Testis (tissue), 2 donors: ENCODE results near the gene OR10A5.

Experiments used
- POLR2A ChIP-seq: fragments of 450-650 bp; IDR thresholded peaks from one replicate; pipeline ENCODE4 v1.6.1; 2017; ENCODE audit warnings: antibody characterized with exemption, mild to moderate bottlenecking, moderate library complexity
- TF ChIP-seq, protein P1 (sequence below), 3 experiments: fragments of 450-650 bp in 2 of 3; fragments of 200-600 bp in 1 of 3; sonication (generic) in 1 of 3; IDR thresholded peaks; one replicate each; pipeline ENCODE4 v1.5.1; 2016 to 2019; ENCODE audit warnings: antibody characterized with exemption in 3 of 3, mild to moderate bottlenecking in 2 of 3, moderate library complexity in 1 of 3

DNA sequence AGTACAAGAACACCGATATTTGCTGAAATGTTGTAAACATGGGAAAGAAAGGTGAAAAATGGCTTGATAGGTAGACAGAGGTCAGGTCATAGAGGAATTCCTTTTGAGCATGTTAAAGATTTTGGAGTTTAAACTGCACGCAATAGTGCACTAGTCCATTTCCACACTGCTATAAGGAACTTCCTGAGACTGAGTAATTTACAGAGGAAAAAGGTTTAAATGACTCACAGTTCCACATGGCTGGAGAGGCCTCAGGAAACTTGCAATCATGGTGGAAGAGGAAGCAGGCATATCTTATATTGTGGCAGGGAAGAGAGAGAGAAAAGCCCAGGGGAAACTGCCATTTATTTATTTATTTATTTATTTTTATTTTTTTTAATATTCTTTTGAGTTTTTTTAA, 5.0 kb downstream of the OR10A5 start:
- TF ChIP-seq, protein P1, sequence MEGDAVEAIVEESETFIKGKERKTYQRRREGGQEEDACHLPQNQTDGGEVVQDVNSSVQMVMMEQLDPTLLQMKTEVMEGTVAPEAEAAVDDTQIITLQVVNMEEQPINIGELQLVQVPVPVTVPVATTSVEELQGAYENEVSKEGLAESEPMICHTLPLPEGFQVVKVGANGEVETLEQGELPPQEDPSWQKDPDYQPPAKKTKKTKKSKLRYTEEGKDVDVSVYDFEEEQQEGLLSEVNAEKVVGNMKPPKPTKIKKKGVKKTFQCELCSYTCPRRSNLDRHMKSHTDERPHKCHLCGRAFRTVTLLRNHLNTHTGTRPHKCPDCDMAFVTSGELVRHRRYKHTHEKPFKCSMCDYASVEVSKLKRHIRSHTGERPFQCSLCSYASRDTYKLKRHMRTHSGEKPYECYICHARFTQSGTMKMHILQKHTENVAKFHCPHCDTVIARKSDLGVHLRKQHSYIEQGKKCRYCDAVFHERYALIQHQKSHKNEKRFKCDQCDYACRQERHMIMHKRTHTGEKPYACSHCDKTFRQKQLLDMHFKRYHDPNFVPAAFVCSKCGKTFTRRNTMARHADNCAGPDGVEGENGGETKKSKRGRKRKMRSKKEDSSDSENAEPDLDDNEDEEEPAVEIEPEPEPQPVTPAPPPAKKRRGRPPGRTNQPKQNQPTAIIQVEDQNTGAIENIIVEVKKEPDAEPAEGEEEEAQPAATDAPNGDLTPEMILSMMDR (IDR thresholded peaks at IDR 0.05), result no peak
- TF ChIP-seq POLR2A, result no peak
